KOPT-K1 (cell line): ENCODE results near the gene PLOD2.

ENCODE experiments used
- H3K27ac ChIP-seq: fragments of 200-600 bp; sonication (generic); 2 replicates; pipeline ENCODE4 v1.5.1; 2016; ENCODE audit warnings: antibody characterized with exemption, mild to moderate bottlenecking, low read depth, low read length; ENCODE audit not compliant: poor library complexity, severe bottlenecking
- H3K36me3 ChIP-seq: fragments of 200-600 bp; sonication (generic); 2 replicates; pipeline ENCODE4 v1.5.1; 2017; ENCODE audit warnings: antibody characterized with exemption, mild to moderate bottlenecking, low read length, moderate library complexity; ENCODE audit not compliant: insufficient read depth
- H3K9me3 ChIP-seq: fragments of 200-600 bp; sonication (generic); 2 replicates; pipeline ENCODE4 v1.5.1; 2017; ENCODE audit warnings: antibody characterized with exemption, low read length, mild to moderate bottlenecking; ENCODE audit not compliant: insufficient read depth, poor library complexity, severe bottlenecking

PLOD2 gene

DNA sequence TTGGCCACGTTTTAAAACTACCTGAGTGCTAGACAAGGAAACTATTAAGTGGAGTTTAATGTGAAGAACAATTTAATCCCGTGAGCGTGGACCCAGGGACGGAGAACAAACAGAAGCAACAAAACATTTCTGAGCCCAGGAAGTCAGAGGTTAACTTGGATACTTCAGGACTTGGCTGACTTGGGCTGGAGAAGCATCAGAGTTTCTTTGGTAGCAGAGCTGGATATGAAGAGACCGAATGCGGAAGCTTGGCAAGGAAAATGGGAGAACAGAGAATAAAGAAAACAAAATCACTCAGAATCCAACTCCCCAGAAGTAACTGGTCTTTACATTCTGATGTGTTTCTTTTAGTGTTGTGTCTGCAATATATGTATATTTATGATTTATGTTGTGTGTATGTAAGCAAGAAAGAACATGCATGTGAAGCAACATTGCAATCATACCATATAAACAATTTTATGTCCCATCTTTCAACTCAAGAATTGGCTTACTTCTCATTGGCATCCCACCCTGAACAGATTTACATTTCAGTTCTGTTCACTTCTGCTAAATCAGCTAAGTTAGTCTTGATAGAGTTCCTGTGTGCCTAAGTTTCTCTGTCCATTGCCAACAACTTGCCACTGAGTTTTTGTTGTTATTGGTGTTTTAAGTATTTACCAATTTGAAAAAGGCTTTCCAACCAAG lies 17.2 kb upstream of the PLOD2 start:
- Histone ChIP-seq H3K27ac (no peak overlapping the region), H3K9me3 (no peaks in the 10 kb centered on the region), H3K36me3 (no peaks in the 10 kb centered on the region)

DNA sequence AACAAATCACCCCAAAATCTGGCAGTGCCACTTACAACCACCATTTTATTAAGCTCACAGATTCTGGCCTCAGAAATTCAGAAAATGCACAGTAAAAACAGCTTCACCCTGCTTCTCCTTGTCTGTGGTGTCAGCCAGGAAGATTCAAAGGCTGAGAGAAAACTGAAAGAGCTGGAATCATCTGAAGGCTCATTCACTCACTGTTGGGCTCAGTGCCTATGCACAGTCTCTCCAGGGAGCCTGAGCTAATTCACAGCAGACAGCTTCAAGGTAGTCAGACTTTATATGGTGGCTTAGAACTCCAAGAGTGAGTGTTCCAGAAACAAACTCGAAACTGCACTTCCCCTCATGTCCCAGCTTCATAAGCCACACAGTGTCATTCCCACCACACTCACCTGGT lies 16.5 kb upstream of the PLOD2 start:
- H3K27ac ChIP-seq, result no peak overlapping the region
- no peaks in the 10 kb centered on the region for H3K36me3 ChIP-seq
- no peaks in the 10 kb centered on the region for H3K9me3 ChIP-seq

DNA sequence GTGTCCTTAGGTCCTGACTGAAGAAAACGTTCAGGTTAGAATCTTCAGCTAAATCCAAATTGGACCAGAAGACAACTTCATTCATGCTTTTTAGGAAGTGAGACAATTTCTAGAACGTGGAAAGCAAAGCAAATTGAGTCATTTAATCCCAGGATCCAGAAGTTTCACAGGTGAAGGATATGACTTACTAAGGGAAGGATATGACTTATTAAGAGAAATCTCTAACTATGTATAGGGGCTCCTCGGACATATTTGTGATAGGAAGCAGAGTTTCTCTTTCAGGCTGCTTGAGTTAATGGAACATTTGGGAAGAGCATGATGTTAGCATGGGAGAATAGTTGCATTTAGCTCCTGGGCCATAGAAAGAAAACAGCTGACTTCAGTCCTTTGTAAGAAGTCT lies 16.1 kb upstream of the PLOD2 start:
- Histone ChIP-seq H3K9me3 (no peaks in the 10 kb centered on the region), H3K36me3 (no peaks in the 10 kb centered on the region), H3K27ac (no peak overlapping the region)

DNA sequence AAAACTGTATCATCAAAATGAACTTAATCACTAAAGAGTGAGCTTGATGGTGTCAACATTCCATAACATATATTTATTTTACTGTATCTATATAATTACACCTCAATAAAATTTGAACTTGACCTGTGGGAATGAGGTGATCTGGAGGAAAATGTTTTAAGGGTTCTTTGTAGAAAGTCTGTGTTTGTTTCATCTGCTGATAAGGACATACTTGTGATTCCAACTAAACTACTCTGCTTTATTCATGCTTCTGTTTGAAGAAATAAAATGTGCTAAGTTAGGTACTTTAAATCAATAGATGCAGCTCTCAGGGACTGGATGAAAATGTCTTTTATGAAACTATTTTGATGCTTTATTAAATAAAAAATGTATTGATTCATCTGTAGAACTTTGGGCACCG lies 11.6 kb upstream of the PLOD2 start:
- Histone ChIP-seq H3K36me3 (no peaks in the 10 kb centered on the region), H3K27ac (no peak overlapping the region)

DNA sequence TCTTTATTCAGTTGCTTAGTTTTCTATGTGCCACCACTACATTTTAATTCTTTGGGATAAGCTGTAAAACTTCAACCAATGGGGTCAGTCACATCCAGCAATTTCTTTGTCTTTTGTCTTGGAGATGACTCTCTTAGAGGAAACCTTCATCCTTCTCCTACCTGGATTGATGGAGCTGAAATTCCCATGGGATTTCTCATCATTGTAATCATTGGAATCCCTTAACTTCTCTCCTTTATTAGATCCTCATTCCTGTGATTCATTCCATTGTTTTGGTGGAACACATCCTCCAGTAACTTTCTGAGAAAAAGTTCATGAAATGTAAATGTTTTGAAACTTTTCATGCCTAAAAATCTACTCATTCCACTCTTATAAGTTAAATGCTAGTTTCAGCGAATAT lies 9.6 kb upstream of the PLOD2 start:
- Histone ChIP-seq H3K9me3 (no peaks in the 10 kb centered on the region), H3K27ac (no peak overlapping the region), H3K36me3 (no peaks in the 10 kb centered on the region)

More for the DNA sequence above, 11.6 kb upstream of the PLOD2 start:
- H3K9me3 ChIP-seq, result no peaks in the 10 kb centered on the region

DNA sequence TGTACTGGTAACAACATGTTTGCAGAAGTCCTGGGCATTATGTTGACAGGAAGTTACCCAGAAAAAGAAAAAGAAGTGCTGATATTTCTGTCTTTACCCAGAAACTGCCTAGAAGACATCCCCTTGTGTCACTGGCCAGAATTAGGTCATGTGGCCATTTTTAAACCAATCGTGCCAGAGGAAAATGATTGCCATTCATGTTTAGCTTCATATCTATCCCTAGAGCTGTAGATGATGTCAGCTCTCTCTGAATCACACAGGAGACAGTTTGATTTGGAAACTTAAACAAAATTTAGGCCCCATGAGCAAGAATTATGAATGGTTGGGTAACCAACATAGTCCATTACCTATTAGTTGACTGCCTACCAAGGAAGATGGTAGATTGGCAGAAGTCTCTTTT lies 8.9 kb upstream of the PLOD2 start:
- Histone ChIP-seq H3K27ac (no peak overlapping the region), H3K36me3 (no peaks in the 10 kb centered on the region), H3K9me3 (no peaks in the 10 kb centered on the region)

DNA sequence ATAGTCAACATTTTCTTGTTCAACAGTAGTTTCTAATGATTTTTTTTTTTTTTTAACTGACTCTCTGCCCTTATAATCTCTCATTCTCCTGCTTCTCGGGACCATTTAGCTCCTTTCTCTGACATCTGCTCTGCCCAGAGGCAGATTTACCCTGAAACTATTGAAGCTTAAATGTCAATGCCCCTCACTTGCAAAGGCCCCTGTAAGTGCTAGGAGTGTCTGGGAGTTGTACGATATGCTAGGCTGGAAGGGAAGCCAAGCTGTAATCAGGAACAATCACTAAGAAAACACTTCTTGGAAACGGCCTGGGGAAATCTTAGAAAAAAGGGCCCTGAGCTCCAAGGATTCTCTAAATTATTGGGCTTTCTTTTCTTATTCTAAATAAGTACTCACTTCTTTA lies 5.8 kb upstream of the PLOD2 start:
- Histone ChIP-seq H3K9me3 (no peaks in the 10 kb centered on the region), H3K27ac (no peak overlapping the region)

DNA sequence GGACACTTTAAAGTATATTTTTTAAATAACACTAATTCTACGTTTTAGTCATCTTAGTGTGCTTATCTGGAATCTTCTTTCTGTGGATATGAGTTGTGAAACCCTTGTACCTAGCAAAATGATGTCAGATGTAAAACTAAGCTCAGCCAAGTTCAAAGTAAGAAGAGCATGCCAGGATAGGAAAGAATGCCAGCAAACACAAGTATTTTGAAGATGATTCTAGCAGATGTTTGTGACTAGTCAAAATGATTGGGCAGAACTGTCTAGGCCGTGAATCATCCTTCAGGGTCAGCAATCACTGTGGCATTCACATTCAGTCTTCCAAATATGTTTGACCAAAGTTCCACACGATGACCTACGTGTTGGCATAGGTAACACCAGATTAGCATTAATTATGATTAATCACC lies 5.4 kb upstream of the PLOD2 start:
- Histone ChIP-seq H3K9me3 (no peaks in the 10 kb centered on the region), H3K27ac (no peak overlapping the region)

More for the DNA sequence above, 5.8 kb upstream of the PLOD2 start:
- H3K36me3 ChIP-seq, result no peaks in the 10 kb centered on the region

DNA sequence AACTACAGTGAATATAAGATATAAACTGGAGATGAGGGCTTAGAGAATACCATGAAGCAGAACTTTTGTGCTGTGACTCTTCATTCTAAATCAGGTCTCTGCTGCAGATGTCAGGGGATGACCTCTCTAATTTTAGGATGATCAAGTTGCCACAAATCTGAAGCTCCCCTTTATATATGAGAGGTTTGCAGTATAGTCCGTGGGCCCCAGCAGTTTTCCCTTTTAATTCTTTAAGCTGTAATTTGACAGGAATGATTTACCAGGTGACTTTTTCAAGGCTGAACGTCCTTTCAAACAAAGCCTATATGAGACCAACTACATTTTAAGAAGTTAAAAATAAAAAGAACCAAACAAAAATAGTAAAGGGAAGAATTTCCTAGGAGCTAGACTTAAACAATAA lies 4.9 kb upstream of the PLOD2 start:
- Histone ChIP-seq H3K27ac (no peak overlapping the region), H3K36me3 (no peaks in the 10 kb centered on the region), H3K9me3 (no peaks in the 10 kb centered on the region)

More for the DNA sequence above, 5.4 kb upstream of the PLOD2 start:
- H3K36me3 ChIP-seq, result no peaks in the 10 kb centered on the region

DNA sequence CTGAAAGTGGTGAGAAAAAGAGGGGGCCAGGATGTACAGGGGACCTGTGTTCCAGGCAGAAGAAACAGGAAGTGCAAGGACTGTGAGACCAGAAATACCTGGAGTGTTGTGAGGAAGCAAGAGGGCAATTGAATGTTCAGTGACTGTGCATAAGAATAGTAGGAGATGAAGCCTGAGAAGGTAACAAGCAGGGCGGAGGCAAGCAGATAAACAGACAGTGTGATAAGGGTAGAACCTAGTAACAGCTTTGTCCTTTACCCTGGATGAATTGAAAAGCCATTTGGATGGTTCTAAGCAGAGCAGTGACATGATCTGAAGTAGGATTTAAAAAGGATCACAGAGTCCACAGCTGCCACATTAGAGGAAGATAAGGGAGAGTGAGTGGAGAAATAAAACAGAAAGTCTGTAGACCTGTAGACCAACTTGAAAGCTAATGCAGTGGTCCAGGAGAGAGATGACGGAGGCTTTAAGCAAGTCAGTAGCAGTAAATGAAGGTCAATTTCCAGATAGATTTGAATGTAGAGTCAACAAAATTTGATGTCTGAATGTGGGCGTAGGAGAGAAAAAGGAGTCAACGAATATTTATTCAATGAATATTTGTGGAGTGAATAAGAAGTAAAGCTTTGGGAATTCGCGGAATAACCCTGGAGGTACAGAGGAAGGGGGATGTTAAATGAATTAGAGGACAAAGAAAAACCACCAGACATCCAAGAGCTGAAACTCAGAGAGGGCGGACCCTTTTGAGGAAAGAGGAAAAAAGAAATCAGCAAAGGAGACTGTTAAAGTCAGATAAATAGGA lies 4.2 kb upstream of the PLOD2 start:
- no peaks in the 10 kb centered on the region for H3K9me3 ChIP-seq
- H3K36me3 ChIP-seq, result no peaks in the 10 kb centered on the region
- no peak overlapping the region for H3K27ac ChIP-seq

DNA sequence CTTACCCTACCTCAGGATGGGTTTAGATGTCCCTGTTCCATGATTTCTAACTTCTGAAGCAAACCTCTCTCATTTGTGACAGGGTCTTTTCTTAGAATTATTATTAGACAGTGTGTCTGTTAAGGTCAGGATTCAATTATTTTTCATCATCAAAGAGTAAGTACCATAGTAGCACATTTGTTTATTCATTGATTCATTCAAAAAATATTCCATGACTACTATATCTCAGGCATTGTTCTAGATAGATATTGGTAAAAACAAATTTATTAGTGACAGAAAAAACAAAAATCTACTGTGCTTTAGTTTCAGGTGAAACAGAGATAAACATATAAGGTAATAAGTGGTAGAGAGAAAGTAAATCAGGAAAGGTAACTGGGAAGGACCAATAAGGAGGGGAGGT lies 3.5 kb upstream of the PLOD2 start:
- H3K36me3 ChIP-seq, result no peaks in the 10 kb centered on the region
- H3K27ac ChIP-seq, result no peak overlapping the region
- no peaks in the 10 kb centered on the region for H3K9me3 ChIP-seq

DNA sequence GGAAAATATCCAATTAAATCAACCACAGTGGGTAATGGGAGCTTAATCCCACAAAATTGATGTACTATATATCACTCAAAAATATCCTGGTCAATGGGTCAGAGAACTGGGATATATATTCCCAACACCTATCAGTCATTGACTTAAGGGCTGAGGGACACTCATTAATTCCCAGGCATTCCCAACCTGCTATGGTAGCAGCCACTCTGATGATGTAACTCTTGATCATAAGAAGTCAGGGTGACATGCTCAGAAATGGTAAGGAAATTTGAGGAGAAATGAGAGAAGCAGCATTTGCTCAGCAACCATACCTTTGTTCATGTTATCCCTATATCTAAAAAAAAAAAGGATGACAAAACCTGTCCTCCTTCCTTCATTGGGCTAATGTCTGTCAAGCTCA lies 3.1 kb upstream of the PLOD2 start:
- Histone ChIP-seq H3K36me3 (no peaks in the 10 kb centered on the region), H3K9me3 (no peaks in the 10 kb centered on the region), H3K27ac (no peak overlapping the region)

DNA sequence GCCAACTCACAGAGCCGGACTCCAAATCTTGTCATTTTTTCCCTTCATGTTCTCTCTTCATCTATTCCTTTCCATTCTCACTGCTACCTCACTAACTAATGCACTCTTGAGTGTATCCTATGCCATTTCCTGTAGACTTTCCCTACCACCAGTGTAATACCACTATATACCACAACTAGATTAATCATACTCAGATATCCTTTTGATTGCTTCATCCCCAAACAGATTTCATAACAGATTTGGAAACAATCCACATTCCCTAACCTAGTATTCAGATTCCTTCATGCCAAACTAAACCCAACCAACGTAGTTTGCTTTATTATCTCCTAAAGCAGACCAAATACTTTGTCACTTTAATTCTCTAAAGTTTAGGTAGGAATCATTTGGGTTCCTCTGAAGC lies 2.6 kb upstream of the PLOD2 start:
- Histone ChIP-seq H3K36me3 (no peaks in the 10 kb centered on the region), H3K9me3 (no peaks in the 10 kb centered on the region), H3K27ac (no peak overlapping the region)

DNA sequence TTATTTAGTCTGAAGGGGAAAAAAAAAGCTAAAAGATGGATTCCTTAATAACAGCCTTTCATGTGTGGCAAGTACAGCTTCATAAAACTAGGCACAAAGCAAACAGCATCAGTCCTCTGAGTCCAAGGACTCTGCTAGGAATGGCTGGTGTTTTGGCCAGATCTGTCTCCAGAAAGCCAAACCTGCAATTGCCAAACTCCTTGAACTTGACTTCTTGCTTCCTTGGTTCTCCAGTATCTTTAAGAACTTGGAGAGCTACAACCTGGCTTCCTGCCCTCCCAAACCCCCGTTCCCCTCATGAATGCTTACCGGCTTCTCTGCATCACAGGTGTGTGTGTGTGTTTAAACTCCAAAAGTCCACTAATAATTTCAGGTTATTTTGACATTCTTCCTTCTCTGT lies 1.6 kb upstream of the PLOD2 start:
- no peak overlapping the region for H3K27ac ChIP-seq
- H3K9me3 ChIP-seq, result no peaks in the 10 kb centered on the region
- H3K36me3 ChIP-seq, result no peaks in the 10 kb centered on the region

DNA sequence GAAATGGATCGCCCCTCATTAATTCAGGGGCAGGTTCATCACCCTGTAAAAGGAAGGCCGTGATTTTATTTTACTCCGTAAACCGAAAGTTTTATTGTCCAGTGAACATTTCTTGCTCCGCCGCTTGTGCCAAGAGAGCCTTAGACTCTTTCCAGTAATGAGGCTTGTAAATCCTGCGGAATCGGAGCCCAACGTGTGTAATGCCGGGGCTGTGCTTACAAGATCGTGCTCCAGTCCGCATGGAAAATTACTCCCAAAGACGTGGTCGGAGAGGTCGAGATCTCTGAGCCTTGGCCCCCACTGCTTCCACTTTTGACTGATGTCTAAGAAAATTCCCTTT lies 649 bp upstream of the PLOD2 start:
- no peaks in the 10 kb centered on the region for H3K36me3 ChIP-seq
- H3K9me3 ChIP-seq, result no peaks in the 10 kb centered on the region
- no peak overlapping the region for H3K27ac ChIP-seq
